ENCODE measurements around the gene TBC1D1.

- TF ChIP-seq CTCF (conservative IDR thresholded peaks at IDR 0.05 in 1 of 2, IDR thresholded peaks at IDR 0.05 in 1 of 2; ENCODE audit: low read depth in 1 of 2, low read length in 2 of 2) = no peak
- TF ChIP-seq EZH2 (IDR thresholded peaks at IDR 0.05; ENCODE audit: low read length, missing control alignments) = no peak
Observed at GRCh38 chr4:37896206-37896860, 5.4 kb downstream of the TBC1D1 start.
